OCI-LY7 (cell line): ENCODE measurements around the gene CLSTN2. TPM values are rescaled to one million over a fixed set of nuclear protein-coding genes. Genes with fewer than 3 reads are reported as not detected.

Experiments used
- BruUV-seq: library from RNA; stranded (reverse); fragments of 400-500 nt; replicated peaks from 2 replicates; lab custom pipeline; 2021; lab: Mats Ljungman, UMichigan
- CTCF ChIA-PET: fragments of 300-600 bp; sonication (Branson Sonifier 250); formaldehyde crosslinking; loops from one replicate; lab custom pipeline; 2022; ENCODE audit warnings: antibody characterized with exemption; ENCODE audit not compliant: unreplicated experiment; lab: Charles Lee
- POLR2A ChIA-PET: fragments of 300-600 bp; sonication (Branson Sonifier 250); formaldehyde crosslinking; loops from one replicate; lab custom pipeline; 2022; ENCODE audit warnings: antibody characterized with exemption; lab: Charles Lee
- DNase-seq: peaks from one replicate; pipeline ENCODE4 v3.0.0-alpha.2; 2015; ENCODE audit warnings: low spot score
- H2AFZ ChIP-seq: fragments of 200-600 bp; sonication (generic), shearing (Covaris generic); 2 replicates; pipeline ENCODE4 v1.6.1; 2014; ENCODE audit warnings: mild to moderate bottlenecking, antibody characterized with exemption, low read length, moderate library complexity
- H3K27ac ChIP-seq: fragments of 200-600 bp; sonication (generic); 2 replicates; pipeline ENCODE4 v1.5.1; 2014; ENCODE audit warnings: mixed run types, low read depth, mild to moderate bottlenecking, moderate library complexity, low read length, inconsistent platforms; ENCODE audit not compliant: poor library complexity, severe bottlenecking
- H3K36me3 ChIP-seq: fragments of 200-600 bp; sonication (generic); 2 replicates; pipeline ENCODE4 v1.6.1; 2014; ENCODE audit warnings: mild to moderate bottlenecking, antibody characterized with exemption, low read length, moderate library complexity, mixed read lengths; ENCODE audit not compliant: insufficient read depth
- H3K4me1 ChIP-seq: fragments of 200-600 bp; sonication (generic); 2 replicates; pipeline ENCODE4 v1.5.1; 2014; ENCODE audit warnings: mild to moderate bottlenecking, low read length; ENCODE audit not compliant: insufficient read depth, poor library complexity, severe bottlenecking
- H3K4me2 ChIP-seq: fragments of 200-600 bp; sonication (generic); 2 replicates; pipeline ENCODE4 v1.6.1; 2014; ENCODE audit warnings: mild to moderate bottlenecking, low read length
- H3K4me3 ChIP-seq: fragments of 200-600 bp; sonication (generic); 2 replicates; pipeline ENCODE4 v1.5.1; 2014; ENCODE audit warnings: mild to moderate bottlenecking, low read depth, low read length; ENCODE audit not compliant: poor library complexity, severe bottlenecking
- H3K79me2 ChIP-seq: fragments of 200-600 bp; sonication (generic); 2 replicates; pipeline ENCODE4 v1.6.1; 2016; ENCODE audit warnings: low read depth, mild to moderate bottlenecking, low read length, moderate library complexity, mixed read lengths; ENCODE audit not compliant: insufficient read depth
- H3K9me2 ChIP-seq: fragments of 200-600 bp; sonication (generic); 2 replicates; pipeline ENCODE4 v1.6.1; 2016; ENCODE audit warnings: mild to moderate bottlenecking, low read length, mixed read lengths; ENCODE audit not compliant: insufficient read depth
- H3K9me3 ChIP-seq: fragments of 200-600 bp; sonication (generic); 2 replicates; pipeline ENCODE4 v1.6.1; 2014; ENCODE audit warnings: mild to moderate bottlenecking, mixed run types, low read length, mixed read lengths
- H4K20me1 ChIP-seq: fragments of 200-600 bp; sonication (generic); 2 replicates; pipeline ENCODE4 v1.6.1; 2014; ENCODE audit warnings: mild to moderate bottlenecking, antibody characterized with exemption, low read length, moderate library complexity, mixed read lengths; ENCODE audit not compliant: insufficient read depth
- CTCF ChIP-seq: fragments of 200-600 bp; sonication (generic); conservative IDR thresholded peaks from 2 replicates; pipeline ENCODE4 v1.5.1; 2014; ENCODE audit warnings: mild to moderate bottlenecking, antibody characterized with exemption, low read length, moderate library complexity, mixed read lengths
- EZH2phosphoT487 ChIP-seq: fragments of 200-600 bp; sonication (generic); IDR thresholded peaks from 2 replicates; pipeline ENCODE4 v1.6.1; 2018; ENCODE audit warnings: low read depth, borderline replicate concordance, mild to moderate bottlenecking, mixed run types, antibody characterized with exemption, low read length, moderate library complexity, mixed read lengths
- intact Hi-C: fragments of 100-400 bp; cut with micrococcal nuclease; formaldehyde crosslinking; loops from one replicate; pipeline ENCODE4 v1.10.0; 2022; ENCODE audit not compliant: unreplicated experiment
- total RNA-seq, 2 experiments: library from RNA; depleted of rRNA in 1 of 2; stranded (reverse); fragments of >200 nt in 1 of 2; shearing (Covaris generic) in 1 of 2; gene quantifications; 2 replicates each; pipeline ENCODE4 v1.2.3, GENCODE V29; 2014 to 2022

CLSTN2 gene
- total RNA-seq, 2 experiments from 2014 or later, result not detected

GRCh38 chr3:139941580-139941979 lies 6.6 kb downstream of the CLSTN2 start:
- no peak overlapping the region for H3K4me2 ChIP-seq
- H3K79me2 ChIP-seq, result no peaks in the 10 kb centered on the region
- no peak for DNase-seq
- H4K20me1 ChIP-seq, result no peaks in the 10 kb centered on the region
- no peak overlapping the region for H3K27ac ChIP-seq
- no peak overlapping the region for H2AFZ ChIP-seq
- ChIA-PET CTCF (interaction anchor here (0.5 kb wide), 1 partner anchor 791 kb away, joined by 3 read pairs; no protein-coding TSS in a partner anchor), POLR2A (no interaction called here)
- no peaks in the 10 kb centered on the region for H3K9me2 ChIP-seq
- BruUV-seq, result no TSS peak
- intact Hi-C loops, result no loop called here
- H3K4me1 ChIP-seq, result no peaks in the 10 kb centered on the region
- no peaks in the 10 kb centered on the region for H3K36me3 ChIP-seq
- H3K9me3 ChIP-seq, result no peaks in the 10 kb centered on the region
- TF ChIP-seq CTCF (no peak), EZH2phosphoT487 (no peak)
- no peak overlapping the region for H3K4me3 ChIP-seq

DNA sequence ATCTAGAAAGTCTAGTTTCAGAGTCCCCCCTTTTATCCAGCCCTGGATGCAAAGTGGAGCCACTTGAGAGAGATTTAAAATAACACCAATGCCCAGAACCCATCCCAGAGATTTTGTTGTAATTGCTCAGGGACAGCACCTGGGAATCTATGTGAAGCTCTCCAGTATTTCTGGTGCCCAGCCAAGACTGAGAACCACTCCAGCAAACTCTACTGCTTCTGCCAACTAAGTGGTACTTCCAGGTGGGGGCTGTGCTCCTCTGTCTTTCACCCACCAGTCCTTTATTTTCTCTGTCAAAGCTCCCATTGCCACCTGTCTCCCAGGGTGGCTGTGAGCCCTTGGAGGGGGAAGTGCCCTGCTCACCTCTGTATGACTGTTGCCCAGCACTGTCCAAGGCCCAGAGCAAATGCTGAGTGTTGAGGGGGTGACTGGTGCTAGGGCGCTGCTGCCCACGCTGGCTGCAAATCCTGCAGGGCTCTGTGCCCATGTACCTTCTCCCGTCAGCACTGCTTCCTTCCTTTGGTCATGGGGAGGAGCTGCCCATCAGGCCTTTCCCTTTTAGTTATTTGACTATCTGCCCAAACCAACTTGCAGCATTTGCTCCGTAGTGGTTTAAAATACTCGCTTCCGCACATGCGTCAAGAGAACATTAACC lies 9.4 kb downstream of the CLSTN2 start:
- no peak overlapping the region for H2AFZ ChIP-seq
- CTCF ChIA-PET, result no interaction called here
- TF ChIP-seq EZH2phosphoT487 (no peak), CTCF (no peak)
- no peaks in the 10 kb centered on the region for H3K9me2 ChIP-seq
- no peaks in the 10 kb centered on the region for H3K4me1 ChIP-seq
- H3K4me3 ChIP-seq, result no peak overlapping the region
- no TSS peak for BruUV-seq
- intact Hi-C loops, result no loop called here
- H4K20me1 ChIP-seq, result no peaks in the 10 kb centered on the region
- H3K9me3 ChIP-seq, result no peaks in the 10 kb centered on the region
- POLR2A ChIA-PET, result no interaction called here
- no peak overlapping the region for H3K27ac ChIP-seq
- H3K4me2 ChIP-seq, result no peak overlapping the region
- DNase-seq, result no peak
- no peaks in the 10 kb centered on the region for H3K79me2 ChIP-seq
- H3K36me3 ChIP-seq, result no peaks in the 10 kb centered on the region

GRCh38 chr3:139945386-139945785 lies 10.4 kb downstream of the CLSTN2 start:
- Histone ChIP-seq H3K4me3 (no peak overlapping the region), H3K27ac (no peak overlapping the region), H3K4me1 (no peaks in the 10 kb centered on the region), H3K9me2 (no peaks in the 10 kb centered on the region), H3K36me3 (no peaks in the 10 kb centered on the region), H2AFZ (no peak overlapping the region), H3K79me2 (no peaks in the 10 kb centered on the region), H3K4me2 (no peak overlapping the region), H4K20me1 (no peaks in the 10 kb centered on the region), H3K9me3 (no peaks in the 10 kb centered on the region)
- CTCF ChIA-PET, result no interaction called here
- TF ChIP-seq CTCF (no peak), EZH2phosphoT487 (no peak)
- POLR2A ChIA-PET, result no interaction called here
- BruUV-seq, result no TSS peak
- DNase-seq, result no peak
- intact Hi-C loops, result no loop called here
